GM12878 (cell line): Measurements from ENCODE around the gene FBXO21.
A peak's percentile ranks its signal among the peaks of the same experiment; 100 is the strongest.

Source experiments
- BCL11A ChIP-seq: IDR thresholded peaks from 2 replicates; pipeline ENCODE4 v1.6.1; 2011; ENCODE audit warnings: low read depth, low read length
- BHLHE40 ChIP-seq, 2 experiments: fragments of 450-650 bp in 1 of 2; IDR thresholded peaks; 2 replicates each; pipeline ENCODE4 v1.6.1; 2011 to 2017; ENCODE audit warnings: low read depth in 2 of 2, borderline replicate concordance in 1 of 2, improper control_type of control experiment in 1 of 2, low read length in 1 of 2, mild to moderate bottlenecking in 1 of 2
- CTCF ChIP-seq, 3 experiments: IDR thresholded peaks in 2 of 3; conservative IDR thresholded peaks in 1 of 3; 2 replicates each; pipeline ENCODE4 v1.5.1; 2011; ENCODE audit warnings: low read depth in 3 of 3, low read length in 3 of 3, mild to moderate bottlenecking in 3 of 3, control low read depth in 2 of 3, moderate library complexity in 2 of 3, inconsistent platforms in 1 of 3, mixed read lengths in 1 of 3; ENCODE audit not compliant: control insufficient read depth in 2 of 3, insufficient read depth in 1 of 3; ENCODE audit errors: extremely low read depth in 1 of 3
- HCFC1 ChIP-seq: fragments of 150-350 bp; IDR thresholded peaks from 2 replicates; pipeline ENCODE4 v1.6.1; 2014; ENCODE audit warnings: low read length
- SPI1 ChIP-seq: IDR thresholded peaks from 2 replicates; pipeline ENCODE4 v1.6.1; 2011; ENCODE audit warnings: low read depth, mild to moderate bottlenecking, low read length, moderate library complexity, borderline replicate concordance; ENCODE audit not compliant: insufficient read depth
- YY1 ChIP-seq: IDR thresholded peaks from 2 replicates; pipeline ENCODE4 v1.6.1; 2011; ENCODE audit warnings: low read depth, mild to moderate bottlenecking, low read length
- ZNF24 ChIP-seq: fragments of 450-650 bp; IDR thresholded peaks from 2 replicates; pipeline ENCODE4 v1.6.1; 2017; ENCODE audit warnings: antibody characterized with exemption, mild to moderate bottlenecking

DNA sequence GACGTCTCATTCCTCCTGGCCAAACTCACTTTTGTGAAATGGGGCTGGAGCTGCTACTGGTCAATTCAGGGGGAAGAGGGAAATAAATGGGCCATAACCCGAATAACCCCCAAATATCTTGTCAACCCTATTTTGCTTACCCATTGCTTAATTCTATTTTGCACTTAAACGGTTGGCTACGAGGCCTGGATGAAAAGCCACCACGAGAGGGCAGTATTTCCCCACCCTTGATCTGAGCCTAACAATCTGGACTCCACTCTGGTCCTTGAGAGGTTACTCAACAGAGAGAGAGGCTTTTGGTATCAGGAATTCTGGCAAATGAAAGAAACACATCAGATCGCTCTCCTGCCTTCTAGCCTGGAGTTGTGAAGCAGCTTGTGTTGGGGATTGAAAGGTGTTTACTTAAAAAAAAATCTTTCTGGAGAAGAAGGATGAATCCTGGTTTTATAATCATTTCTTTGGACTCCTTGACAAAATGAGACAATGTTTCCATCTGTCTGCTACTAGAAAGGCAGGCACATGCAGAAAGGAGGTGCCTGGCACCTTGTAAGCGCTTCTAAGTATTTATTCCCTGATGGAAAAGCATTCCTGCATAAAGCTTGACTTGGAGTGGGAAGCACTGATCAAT, 22.4 kb upstream of the FBXO21 start:
- no peak for TF ChIP-seq BCL11A
- no peak for TF ChIP-seq SPI1
- no peak for TF ChIP-seq ZNF24
- peak; percentile 88 to 94 (median 89) for TF ChIP-seq CTCF (IDR thresholded peaks at IDR 0.05 in 2 of 3, conservative IDR thresholded peaks at IDR 0.05 in 1 of 3; ENCODE audit: control insufficient read depth in 2 of 3, extremely low read depth in 1 of 3, insufficient read depth in 1 of 3, low read depth in 3 of 3, low read length in 3 of 3)
- no peak for TF ChIP-seq BHLHE40 (IDR thresholded peaks at IDR 0.05; ENCODE audit: borderline replicate concordance in 1 of 2, low read depth in 2 of 2, low read length in 1 of 2)
- no peak for TF ChIP-seq HCFC1
- no peak for TF ChIP-seq YY1
